ENCODE measurements around the gene APBA2. TPM values are rescaled to one million over a fixed set of nuclear protein-coding genes. Genes with fewer than 3 reads are reported as not detected.

Gene APBA2
- total RNA-seq, 2 experiments from 2014 or later = not detected

GRCh38 chr15:29098652-29099051 lies 212.9 kb downstream of the APBA2 start:
- Histone ChIP-seq H3K4me1 (ENCODE audit: insufficient read depth, low read length, poor library complexity, severe bottlenecking) (no peaks in the 10 kb centered on the region), H3K36me3 (ENCODE audit: insufficient read depth, low read length) (no peaks in the 10 kb centered on the region), H3K9me3 (ENCODE audit: low read length) (no peaks in the 10 kb centered on the region), H3K4me3 (ENCODE audit: low read depth, low read length, poor library complexity, severe bottlenecking) (no peak overlapping the region), H3K4me2 (ENCODE audit: low read length) (no peak overlapping the region), H4K20me1 (ENCODE audit: insufficient read depth, low read length) (no peaks in the 10 kb centered on the region), H3K9me2 (ENCODE audit: insufficient read depth, low read length) (no peaks in the 10 kb centered on the region), H3K79me2 (ENCODE audit: insufficient read depth, low read depth, low read length) (no peaks in the 10 kb centered on the region), H2AFZ (ENCODE audit: low read length) (no peak overlapping the region), H3K27ac (ENCODE audit: low read depth, low read length, poor library complexity, severe bottlenecking) (no peak overlapping the region)
- no peak for DNase-seq (ENCODE audit: low spot score)
- ChIA-PET POLR2A (no interaction called here), CTCF (ENCODE audit: unreplicated experiment) (no interaction called here)
- BruUV-seq (replicated peaks) = no TSS peak
- intact Hi-C loops (cut with micrococcal nuclease; ENCODE audit: unreplicated experiment) = no loop called here
- TF ChIP-seq EZH2phosphoT487 (IDR thresholded peaks at IDR 0.05; ENCODE audit: borderline replicate concordance, low read depth, low read length) = no peak
- no peak for TF ChIP-seq CTCF (conservative IDR thresholded peaks at IDR 0.05; ENCODE audit: low read length)

GRCh38 chr15:29099131-29099880 lies 213.5 kb downstream of the APBA2 start:
- intact Hi-C loops (cut with micrococcal nuclease; ENCODE audit: unreplicated experiment) = no loop called here
- no peak overlapping the region for H3K4me3 ChIP-seq (ENCODE audit: low read depth, low read length, poor library complexity, severe bottlenecking)

More at GRCh38 chr15:29099131-29099880, 213.5 kb downstream of the APBA2 start:
- TF ChIP-seq EZH2phosphoT487 (IDR thresholded peaks at IDR 0.05; ENCODE audit: borderline replicate concordance, low read depth, low read length) (no peak), CTCF (conservative IDR thresholded peaks at IDR 0.05; ENCODE audit: low read length) (no peak)
- Histone ChIP-seq H3K4me1 (ENCODE audit: insufficient read depth, low read length, poor library complexity, severe bottlenecking) (no peaks in the 10 kb centered on the region), H3K9me2 (ENCODE audit: insufficient read depth, low read length) (no peaks in the 10 kb centered on the region), H2AFZ (ENCODE audit: low read length) (no peak overlapping the region), H3K27ac (ENCODE audit: low read depth, low read length, poor library complexity, severe bottlenecking) (no peak overlapping the region), H4K20me1 (ENCODE audit: insufficient read depth, low read length) (no peaks in the 10 kb centered on the region), H3K4me2 (ENCODE audit: low read length) (no peak overlapping the region), H3K36me3 (ENCODE audit: insufficient read depth, low read length) (no peaks in the 10 kb centered on the region), H3K9me3 (ENCODE audit: low read length) (no peaks in the 10 kb centered on the region), H3K79me2 (ENCODE audit: insufficient read depth, low read depth, low read length) (no peaks in the 10 kb centered on the region)
- DNase-seq (ENCODE audit: low spot score) = no peak
- ChIA-PET POLR2A (no interaction called here), CTCF (ENCODE audit: unreplicated experiment) (no interaction called here)
- BruUV-seq (replicated peaks) = no TSS peak

Data from OCI-LY7 (cell line).